Astrocyte (in vitro differentiated cells and primary cell): ENCODE results near the gene BIRC6. TPM values are rescaled to one million over a fixed set of nuclear protein-coding genes. Genes with fewer than 3 reads are reported as not detected.

Source experiments
- DNase-seq: peaks from one replicate; pipeline ENCODE4 v3.0.0-alpha.2; 2010; ENCODE audit warnings: low read depth
- FAIRE-seq: peaks from 2 replicates; lab custom pipeline; 2011; peaks lifted over from hg19 to GRCh38; lab: Jason Lieb, UNC
- H2AFZ ChIP-seq: 2 replicates; pipeline ENCODE4 v1.6.0; 2012; ENCODE audit warnings: low read depth, low read length, inconsistent platforms
- H3K27ac ChIP-seq: 2 replicates; pipeline ENCODE4 v1.5.1; 2011; ENCODE audit warnings: low read depth, low read length, inconsistent platforms
- H3K27me3 ChIP-seq: 2 replicates; pipeline ENCODE4 v1.6.0; 2011; ENCODE audit warnings: low read length, inconsistent platforms; ENCODE audit not compliant: insufficient read depth
- H3K36me3 ChIP-seq: 2 replicates; pipeline ENCODE4 v1.5.1; 2011; ENCODE audit warnings: low read length, inconsistent platforms; ENCODE audit not compliant: insufficient read depth
- H3K4me1 ChIP-seq: 2 replicates; pipeline ENCODE4 v1.5.1; 2011; ENCODE audit warnings: low read length, inconsistent platforms; ENCODE audit not compliant: insufficient read depth
- H3K4me2 ChIP-seq: 2 replicates; pipeline ENCODE4 v1.6.0; 2012; ENCODE audit warnings: low read length, inconsistent platforms
- H3K4me3 ChIP-seq: 2 replicates; pipeline ENCODE4 v1.5.1; 2011; ENCODE audit warnings: low read depth, mild to moderate bottlenecking, low read length, inconsistent platforms; ENCODE audit not compliant: insufficient read depth
- H3K79me2 ChIP-seq: 2 replicates; pipeline ENCODE4 v1.6.0; 2012; ENCODE audit warnings: mild to moderate bottlenecking, low read length, inconsistent platforms; ENCODE audit not compliant: insufficient read depth
- H3K9ac ChIP-seq: 2 replicates; pipeline ENCODE4 v1.6.0; 2012; ENCODE audit warnings: mild to moderate bottlenecking, low read length, inconsistent platforms
- H3K9me3 ChIP-seq: 2 replicates; pipeline ENCODE4 v1.5.1; 2012; ENCODE audit warnings: low read depth, mild to moderate bottlenecking, low read length, inconsistent platforms; ENCODE audit not compliant: insufficient read depth
- H4K20me1 ChIP-seq: 2 replicates; pipeline ENCODE4 v1.6.0; 2012; ENCODE audit warnings: low read length, inconsistent platforms; ENCODE audit not compliant: insufficient read depth
- H3K27ac Mint-ChIP-seq: one replicate; pipeline ENCODE4 v1.8.0; 2021; ENCODE audit warnings: mild to moderate bottlenecking, mixed read lengths; ENCODE audit not compliant: unreplicated experiment
- H3K27me3 Mint-ChIP-seq: one replicate; pipeline ENCODE4 v1.8.0; 2021; ENCODE audit warnings: low read depth, mixed read lengths; ENCODE audit not compliant: unreplicated experiment
- H3K36me3 Mint-ChIP-seq: one replicate; pipeline ENCODE4 v1.8.0; 2021; ENCODE audit warnings: low read depth, mixed read lengths; ENCODE audit not compliant: unreplicated experiment
- H3K4me1 Mint-ChIP-seq: one replicate; pipeline ENCODE4 v1.8.0; 2021; ENCODE audit warnings: low read depth, mixed read lengths; ENCODE audit not compliant: unreplicated experiment
- H3K4me3 Mint-ChIP-seq: one replicate; pipeline ENCODE4 v1.8.0; 2021; ENCODE audit warnings: mild to moderate bottlenecking, moderate library complexity, mixed read lengths; ENCODE audit not compliant: unreplicated experiment
- H3K9me3 Mint-ChIP-seq: one replicate; pipeline ENCODE4 v1.8.0; 2021; ENCODE audit warnings: mild to moderate bottlenecking, mixed read lengths; ENCODE audit not compliant: unreplicated experiment
- CTCF ChIP-seq: IDR thresholded peaks from 2 replicates; pipeline ENCODE4 v1.5.1; 2011; ENCODE audit warnings: low read depth, mild to moderate bottlenecking, inconsistent platforms, low read length, moderate library complexity; ENCODE audit not compliant: insufficient read depth
- EZH2 ChIP-seq: IDR thresholded peaks from 2 replicates; pipeline ENCODE4 v1.6.1; 2012; ENCODE audit warnings: mild to moderate bottlenecking, low read length, inconsistent platforms; ENCODE audit not compliant: insufficient read depth
- total RNA-seq: library from RNA; stranded (reverse); gene quantifications from 2 replicates; pipeline ENCODE4 v1.2.1, GENCODE V29; 2021

The BIRC6 gene
- total RNA-seq, 1 donor from 2014 or later, result 86.1 TPM

GRCh38 chr2:32564417-32565035 is 207.7 kb downstream of the BIRC6 start:
- Histone ChIP-seq H3K79me2 (no peaks in the 10 kb centered on the region), H3K36me3 (peaks cover 8% of the 10 kb centered on the region), H4K20me1 (no peaks in the 10 kb centered on the region), H3K9me3 (peaks cover 2% of the 10 kb centered on the region), H3K27me3 (no peaks in the 10 kb centered on the region), H3K9ac (no peak overlapping the region), H2AFZ (no peak overlapping the region), H3K4me2 (no peak overlapping the region), H3K4me3 (no peak overlapping the region), H3K27ac (no peak overlapping the region), H3K4me1 (peaks cover 3% of the 10 kb centered on the region)
- Mint-ChIP-seq H3K27ac (no peak overlapping the region), H3K9me3 (peaks cover 2% of the 10 kb centered on the region), H3K4me3 (no peak overlapping the region), H3K36me3 (peaks cover 13% of the 10 kb centered on the region), H3K4me1 (peaks cover 11% of the 10 kb centered on the region), H3K27me3 (no peaks in the 10 kb centered on the region)
- no peak for TF ChIP-seq EZH2
- no peak for TF ChIP-seq CTCF
- DNase-seq (peak; percentile 21), FAIRE-seq (no peak)

- DNase-seq, result no peak
Measured at GRCh38 chr2:32565902-32566301, 209.1 kb downstream of the BIRC6 start.

More at GRCh38 chr2:32565902-32566301, 209.1 kb downstream of the BIRC6 start:
- peaks cover 2% of the 10 kb centered on the region for H3K79me2 ChIP-seq
- Mint-ChIP-seq H3K27ac (no peak overlapping the region), H3K4me3 (no peak overlapping the region), H3K27me3 (no peaks in the 10 kb centered on the region), H3K36me3 (peaks cover 13% of the 10 kb centered on the region), H3K9me3 (peaks cover 2% of the 10 kb centered on the region), H3K4me1 (peaks cover 11% of the 10 kb centered on the region)
- no peak for TF ChIP-seq CTCF
- no peak for TF ChIP-seq EZH2
- no peaks in the 10 kb centered on the region for H3K27me3 ChIP-seq
- peaks cover 8% of the 10 kb centered on the region for H3K36me3 ChIP-seq
- H3K27ac ChIP-seq, result no peak overlapping the region
- no peak overlapping the region for H2AFZ ChIP-seq
- H3K9me3 ChIP-seq, result peaks cover 2% of the 10 kb centered on the region
- H3K4me1 ChIP-seq, result peaks cover 3% of the 10 kb centered on the region
- H3K4me3 ChIP-seq, result no peak overlapping the region
- H3K4me2 ChIP-seq, result no peak overlapping the region
- peaks cover 4% of the 10 kb centered on the region for H4K20me1 ChIP-seq
- H3K9ac ChIP-seq, result no peak overlapping the region
- no peak for FAIRE-seq
